NCI-H1048 (cell line): ENCODE results near the gene ROS1.
"Not testable (repeated sequence)": the region's sequence is repeated elsewhere in the genome, so short reads cannot be mapped to it uniquely, and the experiment has no call there.

Experiments
- DNase-seq: peaks from one replicate; lab custom pipeline; 2025; lab: John Stamatoyannopoulos, UW

Gene ROS1

GRCh38 chr6:117266257-117267053 lies 159.3 kb downstream of the ROS1 start:
- no peak for DNase-seq

DNA sequence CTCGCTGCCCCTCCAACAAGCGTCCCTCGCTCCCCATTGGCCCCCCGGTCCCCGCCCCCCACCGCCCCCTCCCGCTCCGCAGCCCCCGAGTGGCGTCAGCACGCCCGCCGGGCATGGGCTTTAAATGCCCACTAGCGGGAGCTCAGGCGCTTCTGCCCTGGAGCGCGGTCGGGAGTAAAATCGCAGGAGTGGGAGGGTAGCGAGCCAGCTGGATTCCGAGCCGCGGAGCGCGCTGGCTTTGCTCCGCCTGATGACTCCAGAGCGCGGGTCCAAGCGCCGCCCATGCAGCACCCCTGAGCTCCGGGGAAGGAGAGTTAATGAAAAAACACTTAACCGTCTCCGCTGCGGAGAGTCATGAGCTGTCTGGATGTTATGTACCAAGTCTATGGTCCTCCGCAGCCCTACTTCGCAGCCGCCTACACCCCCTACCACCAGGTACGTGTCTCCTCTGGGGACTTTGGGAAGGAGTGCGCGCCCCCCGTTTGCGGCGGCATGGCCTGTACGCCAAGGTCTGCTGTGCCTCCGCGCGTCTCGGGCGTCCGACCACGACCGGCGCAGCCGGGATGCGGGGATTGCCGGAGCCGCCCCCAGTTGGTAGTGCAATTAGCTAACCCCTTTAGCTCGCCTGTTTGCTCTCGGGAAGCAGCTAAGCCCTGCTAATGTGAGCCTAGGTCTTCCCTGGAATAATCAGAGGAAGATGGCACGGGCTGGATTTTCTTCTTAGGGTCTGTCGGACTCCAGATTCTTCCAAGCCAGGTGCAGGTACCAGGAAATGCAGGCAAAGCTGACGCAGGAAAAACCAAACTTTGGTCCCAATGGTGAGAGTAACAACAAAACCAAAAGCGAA lies 160.1 kb downstream of the ROS1 start, which contains the start of gene VGLL2:
TSS of gene VGLL2 (plus strand) at position 149 of the 847 bp plus-strand sequence. CDS start at position 355, 206 bp downstream.
- peak; percentile 13 for DNase-seq

DNA sequence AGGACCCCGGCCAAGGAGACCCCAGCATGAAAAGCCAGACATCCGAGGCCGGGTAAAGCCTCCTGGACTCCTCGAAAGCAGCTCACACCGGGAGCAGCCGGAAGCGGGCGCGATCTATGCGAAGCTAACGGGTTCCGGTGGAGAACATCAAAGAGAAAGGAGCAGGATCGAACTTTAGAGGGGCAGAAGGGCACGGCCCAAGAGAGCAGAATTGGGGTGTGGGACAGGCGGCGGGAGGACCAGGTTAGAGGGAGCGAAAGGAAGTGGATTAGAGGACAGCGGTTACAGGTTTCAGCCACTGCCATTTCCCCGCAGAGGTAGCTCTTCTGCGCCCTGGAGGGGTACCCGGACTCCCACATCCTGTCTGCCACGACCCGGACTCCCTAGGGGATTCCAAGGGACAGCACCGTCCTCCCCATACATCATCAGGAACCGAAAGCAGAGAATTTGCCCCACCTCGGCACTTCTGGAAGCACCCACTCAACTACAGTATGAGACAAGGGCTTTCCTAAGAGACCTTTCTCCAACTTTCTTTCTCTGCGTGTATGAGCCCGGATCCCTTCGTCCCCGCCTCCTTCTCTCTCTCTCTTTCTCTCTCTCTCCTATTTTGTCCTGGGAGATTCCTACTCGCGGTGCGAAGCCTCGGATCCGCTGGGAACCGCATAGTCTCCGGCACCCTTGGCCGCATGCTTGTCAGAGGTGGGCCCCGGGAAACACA lies 160.9 kb downstream of the ROS1 start:
- DNase-seq: no peak

DNA sequence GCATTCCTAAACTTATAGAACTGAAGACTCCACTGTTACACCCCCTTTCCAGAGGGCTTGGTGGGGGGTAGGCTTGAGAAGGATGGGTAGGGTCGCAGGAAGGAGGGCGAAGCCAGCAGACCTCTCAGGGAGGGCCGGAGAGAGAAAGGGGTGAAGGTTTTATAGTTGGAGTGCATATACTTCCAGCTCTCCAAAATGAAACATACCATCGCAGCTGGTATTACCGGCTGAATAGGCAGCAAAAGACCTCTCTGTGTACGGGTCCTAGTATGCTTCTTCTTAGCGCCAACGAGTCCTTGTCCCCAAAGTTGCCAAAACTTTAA lies 161.4 kb downstream of the ROS1 start:
- DNase-seq: no peak

DNA sequence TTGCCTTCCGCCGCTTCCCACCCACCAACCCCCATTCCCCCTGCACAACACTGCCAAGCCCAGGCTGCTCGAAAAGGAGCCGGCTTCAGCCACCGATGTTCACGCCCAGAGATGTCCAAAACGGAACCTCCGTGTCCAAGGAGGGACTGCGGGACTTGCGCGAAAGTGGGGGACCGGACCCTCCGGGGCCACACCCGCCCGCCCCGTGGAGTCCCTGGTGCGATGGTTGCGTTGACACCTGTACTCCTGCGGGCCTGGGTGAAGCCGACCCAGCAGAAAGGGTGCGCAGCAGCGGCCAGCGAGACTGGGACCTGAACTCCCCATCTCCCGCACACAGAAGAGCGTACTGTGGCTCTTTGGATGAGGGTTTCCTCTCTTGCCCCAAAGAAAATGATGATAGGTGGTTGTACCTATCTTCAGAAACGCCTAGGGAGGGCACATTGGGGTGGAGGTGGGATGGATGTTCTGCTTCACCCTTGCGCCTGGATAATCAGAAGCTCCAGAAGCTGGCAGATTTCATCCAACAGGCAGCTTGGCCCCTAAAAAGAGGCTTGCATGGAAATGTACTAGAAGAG lies 162.3 kb downstream of the ROS1 start:
- DNase-seq: no peak

DNA sequence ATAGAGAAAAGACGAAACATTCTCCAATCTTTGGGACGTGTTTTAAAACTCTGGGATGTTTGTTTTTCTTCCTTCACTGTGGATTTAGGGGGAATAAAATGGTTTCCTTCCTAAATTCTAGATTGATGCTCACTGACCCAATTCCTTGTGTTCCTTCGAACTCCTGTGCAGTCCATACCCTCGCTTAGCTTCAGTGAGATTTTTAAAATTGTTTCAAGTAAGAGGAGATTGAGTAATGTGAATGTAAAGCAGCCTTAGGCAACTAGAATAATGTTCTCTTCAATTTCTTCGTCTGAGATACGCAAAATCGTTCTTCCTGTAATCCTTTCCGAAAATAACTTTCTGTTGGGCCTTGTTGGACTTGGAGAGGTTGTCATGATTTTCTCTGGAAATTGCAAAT lies 162.9 kb downstream of the ROS1 start:
- no peak for DNase-seq

- no peak for DNase-seq
These were observed 172.0 kb downstream of the ROS1 start for GRCh38 chr6:117253785-117254184.

- not testable (repeated sequence) for DNase-seq
These were observed 180.8 kb downstream of the ROS1 start for GRCh38 chr6:117244979-117245378.

GRCh38 chr6:117244571-117244970 lies 181.2 kb downstream of the ROS1 start:
- DNase-seq: not testable (repeated sequence)
